HG02973 (cell line): ENCODE results near the gene RP2.

Source experiments
- ATAC-seq: cut with Tn5 transposase; IDR thresholded peaks from one replicate; pipeline ENCODE4 v1.9.1; 2021; ENCODE audit warnings: moderate library complexity; ENCODE audit not compliant: unreplicated experiment

RP2 gene

DNA sequence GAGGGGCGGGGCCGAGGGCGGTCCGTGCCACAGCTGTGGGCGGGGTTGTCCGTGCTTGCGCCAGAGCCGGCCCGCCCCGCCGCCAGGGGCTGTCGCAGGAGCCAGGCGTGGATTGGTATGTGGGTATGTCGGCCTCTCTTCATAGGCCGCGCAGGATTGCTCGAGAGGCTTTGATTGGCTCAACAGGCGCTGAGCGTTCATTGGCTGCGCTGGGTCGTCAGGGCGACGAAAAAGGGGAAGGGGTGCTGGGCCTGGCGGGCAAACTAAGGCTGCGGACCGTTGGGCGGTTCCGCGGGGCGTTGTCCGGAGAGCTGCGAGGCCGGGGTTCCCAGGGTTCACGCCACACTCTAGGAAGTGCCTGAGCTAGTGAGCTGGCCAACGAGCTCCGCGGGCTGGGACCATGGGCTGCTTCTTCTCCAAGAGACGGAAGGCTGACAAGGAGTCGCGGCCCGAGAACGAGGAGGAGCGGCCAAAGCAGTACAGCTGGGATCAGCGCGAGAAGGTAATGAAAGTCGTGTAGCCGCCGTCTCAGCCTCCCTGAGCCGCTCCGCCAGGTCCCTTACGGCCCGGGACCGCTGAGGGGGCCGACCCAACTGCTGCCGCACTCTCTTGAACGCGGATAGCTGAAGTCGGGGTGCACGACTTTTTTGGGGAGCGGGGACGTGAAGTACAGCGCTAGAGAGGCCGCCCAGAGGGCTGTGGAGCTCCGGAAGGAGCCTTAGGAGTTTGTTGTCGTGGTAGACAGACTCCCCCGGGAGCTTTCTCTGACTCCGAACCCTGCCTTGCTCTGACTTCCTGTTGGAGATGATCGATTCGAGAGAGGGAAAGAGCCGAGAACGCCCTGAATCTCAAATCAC lies at the start of gene RP2:
TSS of gene RP2 (plus strand) at position 343 of the 857 bp plus-strand sequence. CDS start at position 401, 58 bp downstream.
- peak; percentile 90 for ATAC-seq

DNA sequence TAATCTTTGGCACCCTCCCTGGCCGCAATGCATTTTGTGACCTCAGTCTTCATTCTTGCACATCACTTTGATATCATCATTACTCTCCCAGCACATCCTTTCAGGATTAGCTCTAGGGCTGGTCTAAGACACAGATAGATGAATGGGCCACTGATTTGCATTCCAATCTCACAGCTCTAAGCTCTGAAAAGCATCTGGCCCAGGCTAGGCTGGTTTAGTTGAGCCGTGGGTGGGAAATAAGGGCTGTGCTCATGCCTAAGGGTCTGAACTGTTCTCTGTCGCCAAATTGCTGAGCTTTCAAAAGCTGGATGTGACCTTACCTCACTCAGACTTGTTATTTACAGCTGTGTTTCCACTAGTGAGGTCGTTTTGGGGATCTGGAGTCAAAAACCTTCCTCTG lies 47.9 kb upstream of the RP2 start:
- no peak for ATAC-seq

DNA sequence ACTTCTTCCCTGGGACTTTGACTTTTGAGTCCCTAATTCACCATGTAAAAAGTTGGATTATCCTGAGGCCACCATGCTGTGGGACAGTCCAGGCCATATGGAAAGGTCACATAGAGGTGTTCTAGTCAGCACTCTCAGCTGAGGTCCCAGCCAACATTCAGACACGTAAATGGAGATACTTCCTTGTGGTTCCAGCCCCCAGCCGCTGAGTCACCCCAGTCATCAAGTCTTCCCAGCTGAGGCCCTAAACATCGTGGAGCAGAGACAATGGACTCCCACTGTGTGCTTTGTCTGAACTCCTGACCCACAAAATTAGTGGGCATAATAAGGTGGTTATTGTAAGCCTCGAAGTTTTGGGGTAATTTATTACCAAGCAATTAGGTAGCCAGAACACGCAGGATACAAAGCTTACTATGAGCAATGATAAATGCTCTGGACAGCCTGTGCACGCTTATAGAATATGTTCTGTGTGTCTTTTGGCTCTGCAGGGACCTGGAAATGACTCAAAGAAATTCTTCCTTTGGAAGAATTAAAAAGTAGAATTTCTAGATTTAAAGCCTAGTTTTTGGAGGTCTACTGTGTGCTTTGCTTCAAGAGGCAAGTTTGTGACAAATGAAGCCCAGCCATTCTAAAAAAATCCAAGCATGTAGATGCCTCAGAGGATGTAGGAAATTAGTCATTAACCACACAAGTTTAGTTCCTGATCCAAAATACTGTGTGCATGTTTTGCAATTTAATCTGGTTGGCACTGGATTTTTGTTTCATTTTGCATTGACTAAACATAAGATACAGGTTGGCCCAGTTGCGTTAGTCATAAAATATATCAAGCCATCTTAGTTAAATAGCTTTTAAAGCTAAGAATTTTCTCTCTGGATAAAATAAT lies 44.7 kb upstream of the RP2 start:
- ATAC-seq, result no peak

DNA sequence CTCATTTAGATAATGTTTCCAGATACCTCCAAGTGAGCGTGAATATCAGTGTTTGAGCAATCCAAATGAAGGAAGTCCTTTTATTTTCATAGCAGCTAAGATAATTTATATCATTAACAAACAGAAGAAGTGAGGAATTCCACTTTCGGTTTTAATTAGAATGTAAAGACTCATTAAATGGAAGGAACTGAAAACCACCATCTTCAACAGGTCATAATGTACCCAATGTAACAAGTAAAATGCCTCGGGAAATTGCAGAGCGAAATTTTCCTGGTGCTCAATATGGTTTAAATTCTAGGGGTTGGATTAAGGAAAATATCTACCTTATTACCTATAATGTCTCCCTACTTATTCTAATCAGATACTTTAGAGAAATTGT lies 44.0 kb upstream of the RP2 start:
- ATAC-seq, result no peak

DNA sequence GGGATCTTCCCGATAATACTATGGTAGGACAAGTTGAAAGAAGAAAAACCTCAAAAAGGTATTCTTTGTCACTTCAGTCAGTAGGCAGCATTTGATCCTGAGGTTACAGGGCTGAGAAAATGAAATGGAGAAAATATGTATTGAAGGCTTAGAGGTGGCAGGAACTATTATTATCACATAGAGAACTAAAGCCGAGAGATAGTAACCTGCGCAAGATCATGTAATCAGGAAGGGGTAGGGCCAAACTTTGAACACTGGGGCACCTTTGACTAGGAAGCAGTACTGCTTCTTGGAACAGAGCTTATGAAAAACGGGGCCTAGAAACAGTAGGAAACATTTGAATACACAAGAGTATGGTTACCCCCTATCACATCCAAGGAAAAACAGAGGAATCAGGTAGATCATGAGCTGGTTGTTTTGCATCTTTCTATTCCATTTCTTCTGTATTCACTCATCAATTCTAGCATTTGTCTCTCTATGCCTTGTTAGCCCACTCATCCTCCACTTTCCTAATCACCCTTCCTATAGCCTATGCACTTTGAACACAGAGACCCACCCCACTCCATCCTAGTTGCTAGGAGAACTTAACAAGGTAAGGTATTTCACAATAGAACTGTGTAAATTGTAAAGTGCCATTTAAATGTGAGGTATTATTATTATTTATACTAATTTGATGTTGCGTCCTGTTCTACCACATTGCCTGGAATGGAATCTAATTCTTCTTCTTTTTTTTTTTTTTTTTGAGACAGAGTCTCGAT lies 43.3 kb upstream of the RP2 start:
- no peak for ATAC-seq

DNA sequence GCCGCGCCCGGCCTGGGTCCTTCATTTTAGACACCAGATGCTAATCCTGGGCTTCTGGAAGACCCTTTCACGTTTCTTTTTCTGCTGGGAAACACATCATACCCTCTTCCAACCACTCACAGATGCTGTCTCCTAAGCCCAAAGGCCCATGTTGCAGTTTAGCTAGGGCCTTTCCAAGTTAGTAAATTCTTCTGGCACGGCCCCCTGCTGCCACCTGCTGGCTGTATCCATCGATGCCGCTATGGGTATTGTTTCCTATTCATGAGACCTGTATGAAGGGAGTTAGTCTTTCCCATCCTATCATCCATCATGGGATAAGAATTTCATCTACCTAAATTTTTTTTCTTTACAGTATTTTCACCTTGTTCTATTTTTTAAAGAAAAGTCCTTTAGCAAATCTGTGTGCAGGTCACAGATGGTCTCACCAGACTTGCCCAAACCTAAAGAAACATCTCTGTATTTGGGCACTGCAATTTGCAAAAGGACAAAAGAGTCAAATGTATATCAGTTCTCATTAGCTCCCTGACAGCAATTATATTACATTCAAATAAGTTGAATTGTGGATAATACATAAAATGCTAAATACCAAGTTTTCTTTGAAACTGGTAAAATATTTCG lies 40.2 kb upstream of the RP2 start:
- ATAC-seq, result no peak

DNA sequence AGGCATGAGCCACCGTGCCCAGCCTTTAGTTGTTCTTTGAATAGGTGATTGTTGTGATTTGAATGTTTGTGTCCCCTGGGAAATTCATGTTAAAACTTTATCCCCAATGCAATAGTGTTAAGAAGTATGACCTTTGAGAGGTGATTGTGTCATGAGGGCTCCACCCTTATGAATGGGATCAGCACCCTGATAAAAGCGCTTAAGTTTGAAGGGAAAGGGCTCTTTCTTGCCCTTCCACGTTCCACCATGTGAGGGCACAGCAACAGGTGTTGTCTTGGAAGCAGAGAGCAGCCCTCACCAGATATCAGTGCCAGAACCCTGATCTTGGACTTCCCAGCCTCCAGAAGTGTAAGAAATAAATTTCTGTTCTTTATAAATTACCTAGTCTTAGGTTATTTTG lies 33.7 kb upstream of the RP2 start:
- no peak for ATAC-seq

DNA sequence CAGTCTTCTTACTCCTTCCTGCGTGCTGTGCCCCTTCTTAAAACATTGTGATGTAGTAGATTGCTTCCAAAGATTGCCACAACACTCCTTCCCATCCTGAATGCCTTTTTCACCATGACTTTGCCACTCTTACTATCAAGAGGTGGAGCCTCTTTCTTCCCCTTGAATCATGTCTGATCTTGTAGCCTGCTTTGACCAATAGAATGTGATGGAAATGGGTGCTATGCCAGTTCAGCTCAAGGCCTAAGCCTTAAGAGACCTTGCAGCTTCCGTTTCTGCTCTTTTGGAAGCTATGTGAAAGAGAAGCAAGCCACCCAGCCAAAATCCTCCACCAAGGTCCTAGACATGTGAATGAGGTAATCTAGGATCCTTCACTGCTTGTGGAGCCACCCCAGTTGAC lies 31.6 kb upstream of the RP2 start:
- ATAC-seq, result no peak

DNA sequence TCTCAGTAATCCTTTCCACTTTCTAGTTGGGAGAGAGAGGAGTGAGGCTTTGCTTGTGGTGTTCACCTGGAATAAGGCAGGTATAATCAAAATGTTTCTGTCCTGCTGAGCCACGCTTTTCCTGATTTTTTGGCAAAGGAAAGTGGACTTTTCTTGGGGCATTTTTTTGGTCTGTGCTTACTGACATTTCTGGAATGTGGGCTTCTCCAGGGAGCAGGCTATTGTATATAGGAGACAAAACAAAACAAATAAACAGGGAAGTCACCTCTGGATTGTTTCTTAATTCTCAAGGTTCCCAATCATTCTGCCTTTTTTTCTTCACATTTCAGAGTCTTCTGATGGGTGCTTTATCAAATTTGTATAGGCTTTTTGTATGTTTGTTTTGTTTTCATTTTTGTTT lies 25.7 kb upstream of the RP2 start:
- no peak for ATAC-seq

DNA sequence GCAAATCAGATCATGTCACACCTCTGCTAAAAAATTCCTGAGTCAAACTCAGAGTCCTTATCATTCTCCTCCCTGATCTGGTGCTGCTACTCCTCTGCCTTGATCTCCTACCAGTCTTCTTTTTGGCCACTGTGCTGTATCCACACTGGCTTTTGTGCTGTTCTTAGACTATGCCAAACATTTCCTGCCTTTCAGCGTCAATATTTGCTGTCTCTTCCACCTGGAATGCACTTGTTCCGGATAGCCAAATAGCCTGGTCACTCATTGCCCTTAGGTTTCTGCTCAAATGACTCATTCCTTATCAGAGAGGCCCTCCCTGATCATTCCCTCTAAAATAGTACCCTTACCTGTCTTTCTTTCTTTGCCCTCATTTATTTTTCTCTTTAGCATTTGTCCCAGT lies 24.4 kb upstream of the RP2 start:
- no peak for ATAC-seq

DNA sequence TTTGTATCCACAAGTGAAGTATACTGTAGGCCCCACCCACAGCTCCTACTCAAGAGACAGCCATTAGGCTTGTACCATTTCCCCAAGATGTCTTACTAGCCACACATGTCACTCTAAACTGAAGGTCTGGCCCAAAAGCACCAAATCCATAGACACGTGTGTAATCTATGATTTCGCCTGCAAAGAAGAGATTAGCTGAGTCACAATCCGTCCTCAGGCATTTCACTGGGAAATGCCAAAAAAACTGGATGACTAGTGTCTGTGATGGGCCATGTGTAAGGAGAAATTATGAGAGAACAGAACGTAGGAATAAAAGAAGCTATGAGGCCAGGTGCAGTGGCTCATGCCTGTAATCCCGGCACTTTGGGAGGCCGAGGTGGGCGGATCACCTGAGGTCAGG lies 21.9 kb upstream of the RP2 start:
- no peak for ATAC-seq

DNA sequence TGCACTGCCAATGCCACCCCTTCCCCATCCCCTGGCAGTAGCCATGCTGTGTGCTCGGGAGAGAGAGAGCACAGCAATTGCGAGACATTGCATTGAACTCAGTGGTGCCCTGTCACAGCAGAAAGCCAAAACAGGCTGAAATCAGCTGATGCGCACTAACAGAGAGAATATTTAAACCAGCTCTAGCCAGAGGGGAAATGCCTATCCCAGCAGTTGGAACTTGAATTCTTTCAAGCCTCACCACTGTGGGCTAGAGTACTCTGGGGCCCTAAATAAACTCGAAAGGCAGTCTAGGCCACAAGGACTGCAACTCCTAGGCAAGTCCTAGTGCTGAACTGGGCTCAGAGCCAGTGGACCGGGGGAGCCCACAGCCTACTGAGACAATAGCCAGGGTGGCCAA lies 17.7 kb upstream of the RP2 start:
- no peak for ATAC-seq

DNA sequence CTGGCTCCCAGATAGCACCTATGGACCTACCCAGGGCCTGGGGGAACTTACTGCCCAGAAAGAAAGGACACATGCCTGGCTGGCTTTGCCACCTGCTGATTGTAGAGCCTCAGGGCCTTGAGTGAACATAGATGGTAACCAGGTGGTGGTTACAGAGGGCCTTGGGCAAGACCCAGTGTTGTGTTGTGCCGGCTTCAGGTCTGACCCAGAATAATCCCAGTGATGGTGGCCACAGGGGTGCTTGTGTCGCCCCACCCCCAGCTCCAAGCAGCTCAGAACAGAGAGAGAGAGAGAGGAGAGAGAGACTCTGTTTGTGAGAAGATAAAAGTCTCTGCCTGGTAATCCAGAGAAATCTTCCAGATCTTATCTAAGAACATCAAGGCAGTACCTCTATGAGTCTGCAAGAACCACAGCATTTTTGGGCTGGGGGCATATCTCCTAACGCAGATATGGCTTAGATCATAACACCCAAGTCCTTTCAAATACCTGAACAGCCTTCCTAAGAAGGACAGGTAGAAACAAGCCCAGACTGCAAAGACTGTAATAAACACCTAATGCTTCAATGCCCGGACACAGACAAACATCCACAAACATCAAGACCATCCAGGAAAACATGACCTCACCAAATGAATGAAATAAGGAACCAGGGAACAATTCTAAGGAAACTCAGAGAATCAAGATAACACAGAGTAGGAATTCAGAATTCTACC lies 16.3 kb upstream of the RP2 start:
- ATAC-seq, result no peak

DNA sequence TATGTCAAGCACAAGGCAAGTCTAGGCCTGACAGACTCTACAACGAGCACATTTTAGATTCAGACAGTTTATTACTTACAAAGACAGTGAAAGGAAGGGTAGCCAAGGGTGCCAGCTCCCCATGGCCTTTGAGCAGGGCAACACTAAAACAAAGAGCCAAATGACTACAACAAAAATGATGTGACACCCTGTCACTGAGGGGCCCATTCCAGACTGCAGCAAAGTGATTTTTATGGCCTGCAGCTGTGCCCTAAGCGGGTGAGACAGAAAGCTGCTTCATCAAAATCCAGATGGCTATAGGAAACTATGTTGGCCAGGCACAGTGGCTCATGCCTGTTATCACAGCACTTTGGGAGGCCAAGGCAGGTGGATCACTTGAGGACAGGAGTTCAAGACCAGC lies 13.4 kb upstream of the RP2 start:
- ATAC-seq, result no peak

DNA sequence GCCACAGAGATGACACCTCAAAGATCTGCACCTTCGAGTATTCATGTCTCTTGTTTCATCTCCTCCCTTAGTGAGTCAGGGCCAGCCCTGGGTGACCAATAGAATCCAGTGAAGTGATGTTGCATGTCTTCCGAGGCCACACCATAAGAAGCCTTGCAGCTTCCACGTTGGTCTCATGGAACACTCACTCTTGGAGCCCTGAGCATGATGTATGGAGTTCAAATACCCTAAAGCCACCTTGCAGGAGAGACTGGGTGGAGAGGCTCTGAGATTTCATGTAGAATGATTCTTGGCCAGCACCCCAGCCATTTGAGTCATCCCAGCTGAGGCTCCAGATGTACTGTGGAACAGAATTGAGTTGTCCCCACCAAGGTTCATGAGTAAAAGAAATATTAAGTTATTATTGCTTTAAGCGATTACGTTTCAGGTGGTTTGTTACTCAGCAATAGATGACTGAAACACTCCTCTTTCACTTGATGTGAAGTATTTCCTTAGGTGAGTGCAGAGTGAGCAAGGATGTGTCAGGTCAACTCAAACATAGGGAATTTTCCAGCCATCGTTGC lies 5.0 kb upstream of the RP2 start:
- ATAC-seq, result no peak

DNA sequence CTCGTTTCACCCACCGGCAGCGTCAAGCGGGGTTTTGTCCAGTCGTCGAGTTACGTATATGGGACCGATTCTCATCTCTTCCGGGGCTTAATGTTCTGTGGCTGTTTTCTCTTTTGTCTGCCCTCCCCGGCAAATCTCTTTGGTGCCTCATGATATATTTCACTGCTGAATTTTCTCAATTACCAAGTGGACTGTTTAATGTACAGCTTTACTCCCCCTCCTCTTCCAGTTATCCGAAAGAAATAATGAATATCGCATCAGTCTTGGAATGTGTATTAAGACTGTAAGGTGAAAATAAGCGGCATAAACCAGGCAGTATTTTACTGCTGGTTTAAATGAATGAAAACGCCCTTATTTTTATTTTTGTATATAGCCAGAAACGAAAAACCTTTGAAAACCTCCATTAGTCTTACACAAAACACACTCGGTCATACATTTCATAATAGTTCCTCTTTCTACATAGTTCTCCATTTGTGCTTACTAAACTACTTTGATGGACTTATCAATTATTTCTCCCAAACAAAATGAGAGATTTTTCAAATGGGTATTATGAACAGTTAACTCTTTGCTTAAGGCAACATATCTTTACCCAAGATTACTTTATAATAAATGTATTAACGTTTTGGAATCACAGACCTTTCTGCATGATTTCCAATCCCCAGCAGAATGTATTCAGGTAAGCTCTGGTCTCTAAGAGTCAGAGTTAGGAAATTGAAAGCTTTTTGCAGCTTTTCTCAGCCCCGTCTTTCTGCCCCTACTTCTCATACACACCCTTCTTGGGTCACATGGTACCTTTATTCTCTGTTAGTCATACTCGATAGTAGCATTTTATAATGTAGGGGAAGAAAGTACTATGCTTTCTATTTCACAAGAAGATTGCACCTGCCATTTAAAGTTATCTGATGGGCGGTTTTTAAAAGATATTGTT lies 979 bp downstream of the RP2 start:
- no peak for ATAC-seq

DNA sequence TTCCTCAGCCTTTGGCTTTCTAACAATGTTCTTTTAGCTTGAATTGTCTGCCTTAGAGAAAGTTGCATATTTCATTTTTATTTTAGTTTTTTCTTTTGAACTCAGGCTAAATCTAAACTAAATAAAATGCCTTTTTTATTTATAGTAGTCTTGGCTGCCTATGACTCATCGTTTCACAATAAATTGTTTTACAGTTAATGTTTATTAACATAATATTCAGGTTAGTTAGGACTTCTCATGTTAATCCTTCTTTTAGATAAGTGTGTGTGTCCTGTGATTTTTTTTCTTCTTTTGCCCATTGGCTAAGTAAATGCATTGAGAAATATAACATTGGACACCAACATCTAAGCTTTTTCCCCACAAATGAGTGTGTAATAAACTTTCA lies 1.6 kb downstream of the RP2 start:
- no peak for ATAC-seq

DNA sequence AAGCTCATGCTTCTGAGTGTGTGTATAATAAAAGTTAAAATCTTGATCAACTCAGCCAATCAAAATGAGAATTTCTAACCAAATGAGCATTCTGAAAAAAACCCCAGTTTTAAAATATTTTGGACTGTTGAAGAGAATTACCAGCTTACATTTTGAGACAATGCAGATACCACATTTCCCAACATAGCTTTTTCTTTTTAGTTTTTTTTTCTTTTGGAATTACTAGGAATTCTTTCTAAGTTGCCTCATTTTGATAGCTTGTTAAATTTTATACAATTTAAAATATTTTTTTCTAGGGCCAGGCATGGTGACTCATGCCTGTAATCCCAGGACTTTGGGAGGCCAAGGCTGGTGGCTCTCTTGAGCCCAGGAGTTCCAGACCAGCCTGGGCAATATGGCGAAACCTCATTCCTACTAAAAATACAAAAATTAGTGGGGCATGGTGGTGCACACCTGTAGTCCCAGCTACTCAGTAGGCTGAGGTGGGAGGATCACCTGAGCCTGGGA lies 2.2 kb downstream of the RP2 start:
- no peak for ATAC-seq

DNA sequence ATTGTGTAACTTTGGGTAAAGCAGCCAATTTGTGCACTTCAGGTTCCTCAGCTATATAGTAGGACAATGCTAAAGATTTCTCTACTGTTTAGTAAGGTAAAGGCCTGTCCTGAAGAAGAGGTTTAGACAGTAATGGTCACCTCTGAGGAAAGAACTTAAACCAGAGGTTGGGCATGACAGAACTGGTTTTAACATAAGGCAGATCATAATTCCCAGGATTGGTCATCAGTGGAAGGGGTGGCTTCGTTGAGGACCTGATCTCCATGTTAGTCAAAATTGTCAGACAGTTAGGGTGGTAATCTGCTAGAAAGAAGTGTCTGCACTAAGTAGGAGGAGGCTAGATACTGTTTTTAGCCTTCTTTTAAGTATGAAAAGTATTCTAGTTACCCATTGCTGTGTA lies 4.1 kb downstream of the RP2 start:
- ATAC-seq, result no peak
